HT1080 (cell line): Measurements from ENCODE around the gene ZNF277. TPM values are rescaled to one million over a fixed set of nuclear protein-coding genes. Genes with fewer than 3 reads are reported as not detected.
A peak's percentile ranks its signal among the peaks of the same experiment; 100 is the strongest.
"Not testable (repeated sequence)": the region's sequence is repeated elsewhere in the genome, so short reads cannot be mapped to it uniquely, and the experiment has no call there.

Experiments used
- DNase-seq: peaks from one replicate; pipeline ENCODE4 v3.0.0-alpha.2; 2015; ENCODE audit warnings: low read depth
- total RNA-seq: library from RNA; depleted of rRNA; stranded (reverse); fragments of >200 nt; shearing (Covaris generic); gene quantifications from 2 replicates; pipeline ENCODE4 v1.2.3, GENCODE V29; 2014

ZNF277 gene
- total RNA-seq, 1 experiment from 2014 or later: 11.9 TPM

DNA sequence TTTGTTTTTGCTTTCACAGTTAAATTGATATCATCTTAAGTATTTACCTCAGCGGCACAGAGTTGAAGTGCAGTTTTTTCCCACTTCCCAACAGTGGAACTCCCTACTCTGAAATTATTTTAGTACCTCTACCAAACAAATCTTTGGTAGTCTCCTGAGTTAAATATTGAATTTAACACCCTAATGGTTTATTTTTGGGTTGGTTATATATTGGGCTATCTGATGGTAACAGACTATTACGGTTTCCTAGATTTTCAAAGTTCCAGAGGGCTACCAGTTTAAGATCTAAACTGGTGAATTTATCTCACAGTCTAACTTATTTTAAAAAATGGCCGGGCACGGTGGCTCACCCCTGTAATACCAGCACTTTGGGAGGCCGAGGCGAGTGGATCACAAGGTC, 1.3 kb downstream of the ZNF277 start:
- no peak for DNase-seq

DNA sequence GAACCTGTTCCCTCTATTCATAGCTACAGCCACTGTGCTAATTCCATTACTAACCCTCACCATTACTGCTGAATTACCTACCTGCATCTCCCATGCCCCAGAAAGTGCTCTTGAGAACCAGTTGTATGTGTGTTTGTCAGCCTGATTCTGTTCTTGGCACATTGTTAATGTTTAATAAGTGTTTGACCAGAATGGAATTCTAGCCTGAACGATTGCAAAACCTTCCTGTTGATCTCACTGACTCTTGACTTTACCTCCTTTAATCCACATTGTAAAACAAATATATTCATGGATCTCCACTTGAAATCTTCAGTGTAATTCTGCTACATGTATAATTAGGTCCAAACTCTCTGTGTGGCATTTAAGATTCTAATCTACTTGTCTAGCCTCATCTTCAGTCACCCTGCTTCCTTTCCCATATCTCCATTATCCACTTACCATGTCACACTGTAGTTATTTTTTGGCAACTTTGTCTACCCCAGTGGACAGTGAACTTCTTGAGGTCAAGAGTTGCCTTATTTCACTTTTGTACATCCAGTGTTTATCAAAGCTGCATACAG, 4.9 kb downstream of the ZNF277 start:
- DNase-seq: no peak

DNA sequence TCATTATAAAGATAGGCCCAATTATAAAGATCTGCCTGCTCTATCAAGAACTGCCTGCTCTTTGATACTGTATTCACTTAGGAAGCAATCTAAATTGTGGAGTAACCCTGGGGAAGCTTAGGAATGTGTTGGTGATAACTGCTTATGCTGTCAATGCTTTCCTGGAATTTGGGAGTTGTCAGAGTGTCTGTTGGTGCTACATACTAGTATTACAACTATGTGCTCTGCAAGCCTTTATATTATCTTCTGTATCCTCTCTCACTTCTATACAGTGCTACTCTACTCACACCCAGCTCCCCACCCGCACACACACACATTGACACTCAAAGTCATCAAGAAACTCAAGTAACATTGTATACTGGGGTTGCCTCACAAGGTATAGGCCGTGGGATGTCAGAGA, 6.1 kb downstream of the ZNF277 start:
- DNase-seq: no peak

DNA sequence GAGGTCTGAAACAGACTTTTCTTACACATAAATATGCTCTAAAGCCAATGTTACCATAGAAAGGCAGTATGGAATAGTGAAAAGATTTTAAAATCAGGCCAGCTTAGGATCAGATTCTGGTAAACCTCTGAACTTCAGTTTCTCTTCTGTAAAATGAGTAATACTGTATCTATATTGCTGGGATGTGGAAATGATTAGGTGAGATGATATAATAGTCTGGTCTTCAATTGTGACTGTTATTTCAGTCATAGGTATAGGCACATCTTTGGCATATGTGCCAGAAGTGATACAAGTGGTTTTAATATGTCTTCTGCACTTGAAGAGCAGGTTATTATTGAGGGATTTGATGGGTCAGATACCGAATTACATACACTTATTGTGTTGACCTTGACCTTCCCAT, 7.2 kb downstream of the ZNF277 start:
- DNase-seq: no peak

DNA sequence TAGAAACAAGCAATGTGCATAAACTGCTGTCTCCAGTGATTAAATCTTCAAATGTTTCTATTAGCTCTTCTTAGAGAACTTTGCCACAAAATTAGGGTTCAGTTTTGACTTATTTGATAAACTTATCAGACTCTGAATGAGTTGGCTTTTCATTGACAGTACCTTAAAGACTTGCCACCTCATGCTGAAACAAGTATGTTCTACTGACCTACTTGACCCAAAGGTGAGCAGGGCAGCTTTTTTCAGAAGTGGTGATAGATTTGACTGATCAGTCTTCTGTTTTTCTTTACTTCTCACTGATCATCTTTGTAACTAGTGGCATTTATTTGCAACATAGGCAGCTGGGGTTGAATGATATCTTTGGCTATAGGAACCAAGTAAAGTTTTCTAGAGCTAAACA, 7.8 kb downstream of the ZNF277 start:
- DNase-seq: no peak

DNA sequence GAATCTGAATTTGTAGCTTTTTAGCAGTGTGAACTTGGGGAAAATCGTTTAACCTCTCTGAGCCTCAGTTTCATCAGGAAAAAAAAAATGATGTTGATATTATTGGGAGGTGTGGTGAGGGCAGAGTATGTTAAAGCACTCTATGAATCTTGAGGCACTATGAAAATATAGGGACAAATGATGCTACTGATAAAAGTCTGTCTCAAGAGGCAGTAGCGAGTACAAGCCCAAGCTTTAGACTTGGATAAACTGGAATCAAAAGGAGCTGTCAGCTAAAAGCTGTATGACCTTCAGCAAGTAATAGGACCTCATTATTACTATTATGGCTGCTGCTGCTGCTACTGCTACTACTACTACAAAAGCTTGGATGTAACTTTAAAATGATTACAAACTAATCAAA, 8.4 kb downstream of the ZNF277 start:
- DNase-seq: no peak

DNA sequence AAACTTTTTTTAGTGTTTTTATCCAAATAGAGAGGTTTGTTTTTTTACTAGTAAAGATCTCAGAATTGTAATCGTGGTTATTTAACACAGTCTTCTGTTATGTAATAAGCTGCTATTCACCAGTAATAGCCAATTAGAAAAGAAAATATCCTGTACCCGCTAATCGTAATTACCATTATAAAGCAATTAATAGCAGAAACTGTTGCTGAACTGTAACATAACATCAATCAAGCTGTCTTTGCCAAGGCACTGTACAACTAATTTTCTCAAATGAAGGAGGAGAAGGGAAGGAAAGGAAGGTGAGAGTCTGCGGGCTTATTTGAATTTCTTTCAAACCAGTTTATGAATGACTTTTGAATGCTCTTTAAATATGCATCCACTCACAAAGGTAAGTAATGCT, 9.3 kb downstream of the ZNF277 start:
- no peak for DNase-seq

DNA sequence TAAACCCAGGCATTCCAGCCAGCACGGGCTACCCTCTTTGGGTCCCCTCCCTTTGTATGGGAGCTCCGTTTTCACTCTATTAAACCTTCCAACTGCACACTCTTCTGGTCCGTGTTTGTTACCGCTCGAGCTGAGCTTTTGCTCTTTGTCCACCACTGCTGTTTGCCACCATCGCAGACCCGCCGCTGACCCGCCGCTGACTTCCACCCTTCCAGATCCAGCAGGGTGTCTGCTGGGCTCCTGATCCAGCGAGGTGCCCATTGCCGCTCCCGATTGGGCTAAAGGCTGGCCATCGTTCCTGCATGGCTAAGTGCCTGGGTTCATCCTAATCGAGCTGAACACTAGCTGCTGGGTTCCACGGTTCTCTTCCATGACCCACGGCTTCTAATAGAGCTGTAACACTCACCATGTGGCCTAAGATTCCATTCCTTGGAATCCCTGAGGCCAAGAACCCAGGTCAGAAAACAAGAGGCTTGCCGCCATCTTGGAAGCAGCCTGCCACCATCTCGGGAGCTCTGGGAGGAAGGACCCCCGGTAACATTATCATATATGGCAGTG, 14.5 kb downstream of the ZNF277 start:
- DNase-seq: no peak

DNA sequence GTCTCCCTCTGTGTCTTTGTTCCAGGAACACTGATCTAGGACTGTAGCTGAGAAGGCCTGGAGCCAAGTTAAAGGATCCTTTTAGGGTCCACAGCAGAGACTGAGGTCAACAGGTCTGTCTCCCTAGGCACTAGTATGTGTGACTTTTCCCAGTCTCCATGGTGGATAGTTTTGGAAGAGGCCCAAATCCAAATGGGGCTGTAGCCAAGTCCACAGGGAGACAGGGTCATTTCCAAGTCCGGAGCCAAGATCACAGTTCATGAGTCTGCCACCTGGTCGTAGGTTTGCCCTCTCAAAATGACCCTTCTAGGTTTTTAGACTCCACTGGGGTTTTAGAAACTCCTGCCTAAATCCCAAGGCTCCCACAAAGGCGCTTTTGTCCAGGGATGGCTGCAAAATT, 16.8 kb downstream of the ZNF277 start:
- no peak for DNase-seq

DNA sequence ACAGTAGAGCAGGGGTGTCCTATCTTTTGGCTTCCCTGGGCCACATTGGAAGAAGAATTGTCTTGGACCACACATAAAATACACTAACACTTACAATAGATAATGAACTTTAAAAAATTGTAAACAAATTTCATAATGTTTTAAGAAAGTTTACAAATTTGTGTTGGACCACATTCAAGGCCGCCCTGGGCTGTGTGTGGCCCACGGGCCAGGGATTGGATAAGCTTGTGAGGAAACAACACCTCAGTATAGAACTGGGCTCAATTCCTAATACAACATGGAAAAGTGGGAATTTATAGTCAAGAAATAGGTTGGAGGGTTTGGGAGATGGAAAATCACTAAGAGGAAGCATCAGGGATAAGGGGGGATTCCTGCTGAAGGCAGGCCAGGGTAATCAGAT, 17.7 kb downstream of the ZNF277 start:
- DNase-seq: no peak

DNA sequence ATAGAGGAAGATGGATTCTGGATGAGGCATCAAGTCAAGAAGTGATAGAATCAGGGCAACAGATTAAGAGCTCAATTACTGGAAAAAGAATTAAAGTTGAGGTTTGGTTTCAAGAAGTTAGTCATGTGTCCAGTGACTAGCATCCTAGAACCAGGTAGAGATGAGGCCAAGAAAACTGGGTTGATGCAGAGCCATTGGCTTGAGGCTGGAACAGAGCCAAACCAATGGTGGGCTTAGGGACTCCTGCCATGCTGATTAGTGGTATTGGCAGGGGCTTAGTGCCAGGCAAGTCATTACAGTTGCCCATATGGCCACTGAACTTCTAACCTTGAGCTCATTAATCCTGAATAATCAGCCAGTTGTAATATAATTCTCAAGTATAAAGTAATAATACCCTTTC, 18.5 kb downstream of the ZNF277 start:
- DNase-seq: no peak

DNA sequence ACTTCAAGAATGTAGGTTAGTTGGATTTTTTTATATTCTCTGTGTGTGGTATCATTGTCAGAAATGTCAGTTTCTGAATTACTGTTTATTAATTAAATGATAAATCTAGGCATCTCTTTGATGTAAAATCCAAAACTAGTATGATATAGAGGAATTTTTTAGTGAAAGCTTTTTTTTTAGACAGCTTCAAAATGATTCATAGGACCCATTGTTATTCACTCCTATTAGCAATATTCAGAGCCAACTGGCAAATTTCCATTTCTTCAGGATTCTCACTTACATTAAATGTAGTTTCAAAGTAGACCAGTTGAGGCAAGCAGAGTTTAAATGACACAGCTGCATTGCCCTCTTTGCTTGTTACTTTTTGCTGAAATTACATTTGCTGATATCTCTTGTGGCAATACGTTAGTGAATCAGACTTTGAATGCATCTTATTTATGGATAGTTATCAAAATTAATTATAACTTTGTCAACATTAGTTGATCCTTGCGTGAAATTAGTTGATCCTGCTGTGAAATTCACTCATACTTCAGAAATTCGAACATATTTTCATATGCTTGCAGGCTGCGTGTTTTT, 20.3 kb downstream of the ZNF277 start:
- DNase-seq: no peak

DNA sequence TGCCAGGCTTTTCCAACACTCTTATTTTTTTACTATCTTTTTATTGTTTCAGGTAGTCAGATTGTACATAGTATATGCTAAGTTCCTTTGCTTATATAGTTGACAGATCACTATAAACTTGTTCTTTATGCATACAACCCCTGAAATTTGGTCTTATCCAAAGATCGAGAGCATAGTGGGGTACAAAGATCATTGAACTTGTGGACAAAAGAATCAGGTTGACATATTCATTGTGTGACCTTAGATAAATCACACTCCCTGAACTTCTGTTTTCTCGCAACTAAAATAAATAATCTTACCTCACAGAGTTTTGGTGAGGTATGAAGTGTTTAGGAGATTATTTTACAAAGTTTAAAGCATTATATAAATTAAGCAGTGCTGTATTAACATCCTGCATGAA, 22.1 kb downstream of the ZNF277 start:
- no peak for DNase-seq

DNA sequence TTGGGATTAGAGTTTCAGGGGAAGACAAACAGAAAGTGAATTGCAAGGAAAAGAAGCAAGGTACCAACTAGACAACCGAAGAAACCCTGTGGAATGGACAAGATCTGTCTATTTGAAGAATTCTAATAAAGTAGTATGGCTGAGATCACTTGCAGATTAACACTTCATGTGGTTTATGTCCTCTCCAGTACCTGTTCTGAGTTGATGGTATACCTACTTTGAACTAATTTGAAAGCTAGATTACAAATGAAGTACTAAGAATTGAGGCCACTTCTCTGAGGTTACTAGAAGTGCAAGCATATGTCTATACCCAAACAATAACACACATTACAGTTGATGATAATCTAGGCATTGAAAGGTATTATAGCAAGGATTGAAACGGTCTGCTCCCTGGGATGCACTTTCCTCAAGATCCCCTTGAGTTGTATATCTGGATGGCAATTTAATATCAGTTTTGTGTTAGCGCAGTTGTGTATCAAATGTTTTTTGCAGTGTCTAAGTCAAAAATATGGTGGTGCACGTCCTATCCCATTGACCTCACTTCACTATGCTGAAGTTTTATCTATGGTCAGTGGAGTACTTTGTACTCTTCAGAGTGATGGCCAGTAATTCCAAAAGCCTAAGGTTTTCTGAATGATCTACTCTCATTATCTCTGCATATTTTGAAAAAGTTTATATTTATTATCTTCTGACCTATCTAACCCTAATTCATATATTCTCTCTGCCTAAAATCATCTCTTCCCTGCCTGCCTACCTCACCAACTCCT, 25.9 kb downstream of the ZNF277 start:
- no peak for DNase-seq

DNA sequence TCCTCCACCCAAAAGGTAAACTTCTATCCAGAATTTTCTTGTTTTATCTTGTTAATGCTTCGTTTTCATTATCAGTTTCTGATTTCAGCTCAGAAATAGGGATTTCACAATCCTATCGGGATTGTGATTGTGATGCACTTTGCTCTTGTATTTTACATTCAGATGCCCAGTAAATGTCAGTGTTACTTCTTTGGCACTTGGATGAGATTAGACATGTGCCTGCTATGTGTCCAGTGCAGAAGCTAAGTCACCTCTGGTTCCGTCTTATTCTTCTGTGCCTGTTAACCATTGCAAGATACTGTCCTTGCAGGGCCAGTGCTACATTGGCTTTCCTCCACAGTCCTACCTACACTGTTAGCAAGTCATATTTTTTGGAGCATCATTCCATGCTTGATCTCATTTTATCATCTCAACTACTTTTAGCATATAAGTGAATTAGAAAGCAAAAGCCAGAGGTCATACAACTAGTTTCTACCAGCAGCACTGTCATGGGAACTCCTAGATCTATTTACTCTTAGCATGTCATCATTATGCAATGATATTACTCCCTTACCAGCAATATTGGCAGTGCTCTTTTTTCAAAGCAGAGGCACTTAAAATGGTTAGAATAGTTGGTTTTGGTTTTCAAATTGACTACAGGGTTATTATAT, 26.7 kb downstream of the ZNF277 start:
- no peak for DNase-seq

DNA sequence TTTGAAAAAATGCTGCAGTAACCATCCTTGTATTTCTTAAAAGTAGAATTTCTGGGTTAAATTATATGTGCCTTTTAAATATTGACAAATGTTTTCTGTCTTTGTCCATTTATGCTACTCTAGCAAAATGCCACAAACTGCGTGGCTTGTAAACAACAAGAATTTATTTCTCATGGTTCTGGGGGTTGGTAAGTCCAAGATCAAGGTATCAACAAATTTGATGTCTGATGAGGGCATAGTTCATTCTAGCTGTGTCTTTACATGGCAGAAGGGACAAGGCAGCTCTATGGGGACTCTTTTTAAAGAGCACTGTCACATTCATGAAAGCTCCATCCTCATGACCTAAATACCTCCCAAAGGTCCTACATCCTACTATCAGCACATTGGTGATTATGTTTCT, 27.7 kb downstream of the ZNF277 start:
- no peak for DNase-seq

DNA sequence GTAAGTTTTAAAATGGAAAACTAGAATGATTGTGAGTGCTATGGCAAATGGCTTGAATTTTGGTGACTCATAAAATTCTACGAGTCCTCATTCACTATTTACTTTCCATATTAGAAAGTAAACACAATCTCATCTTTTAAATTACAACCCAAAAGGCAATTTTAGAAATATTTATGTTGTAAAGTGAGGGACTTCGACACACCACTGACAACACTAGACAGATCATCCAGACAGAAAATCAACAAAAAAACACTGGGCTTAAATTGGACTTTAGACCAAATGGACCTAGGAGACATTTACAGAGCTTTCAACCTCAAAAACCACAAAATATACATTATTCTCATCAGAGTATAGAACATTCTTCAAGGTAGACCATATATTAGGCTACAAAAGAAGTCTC, 30.1 kb downstream of the ZNF277 start:
- DNase-seq: no peak

DNA sequence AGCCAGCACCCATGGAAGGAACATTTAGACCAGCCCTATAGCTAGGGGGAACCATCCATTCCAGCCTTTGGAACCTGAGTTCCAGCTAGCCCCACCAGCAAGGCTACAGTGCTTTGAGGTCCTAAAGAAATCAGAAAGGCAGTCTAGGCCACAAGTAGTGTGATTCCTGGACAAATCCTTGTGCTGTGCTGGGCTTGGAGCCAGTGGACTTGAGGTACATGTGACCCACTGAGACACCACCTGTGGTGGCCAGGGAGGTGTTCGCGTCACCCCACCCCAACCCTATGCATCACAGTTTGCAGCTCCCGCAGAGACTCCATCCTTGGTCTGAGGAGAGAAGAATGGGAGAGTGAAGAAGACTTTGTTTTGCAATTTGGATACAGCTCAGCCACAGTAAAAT, 31.8 kb downstream of the ZNF277 start:
- no peak for DNase-seq

DNA sequence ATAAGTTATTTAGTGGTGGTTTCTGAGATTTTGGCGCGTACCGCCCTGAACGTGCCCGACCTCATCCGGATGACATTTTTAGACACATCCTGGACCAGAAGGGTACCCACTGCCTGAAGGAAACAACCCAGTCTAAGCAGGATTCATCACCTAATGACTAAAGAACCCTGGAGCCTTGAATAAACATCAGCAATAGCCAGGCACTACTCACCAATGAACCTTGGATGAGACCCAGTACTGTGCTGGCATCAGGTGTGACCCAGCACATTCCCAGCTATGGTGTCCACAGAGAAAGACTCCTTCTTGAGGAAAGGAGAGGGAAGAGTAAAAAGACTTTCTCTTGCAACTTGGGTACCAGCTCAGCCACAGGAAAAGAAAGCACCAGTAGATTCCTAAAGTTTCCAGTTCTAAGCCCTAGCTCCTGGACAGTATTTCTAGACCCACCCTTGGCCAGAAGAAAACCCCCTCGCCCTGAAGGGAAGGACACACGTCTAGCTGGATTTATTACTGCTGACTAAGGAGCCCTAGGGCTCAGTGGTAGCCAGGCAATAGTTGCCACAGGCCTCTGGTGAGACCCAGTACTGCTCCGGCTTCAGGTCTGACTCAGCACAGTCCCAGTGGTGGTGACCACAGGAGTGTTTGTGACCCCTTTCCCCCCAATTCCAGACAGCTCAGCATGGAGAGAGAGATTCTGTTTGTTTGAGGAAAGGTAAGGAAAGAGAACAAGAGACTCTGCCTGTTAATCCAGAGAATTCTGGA, 32.5 kb downstream of the ZNF277 start:
- peak; percentile 88 for DNase-seq

DNA sequence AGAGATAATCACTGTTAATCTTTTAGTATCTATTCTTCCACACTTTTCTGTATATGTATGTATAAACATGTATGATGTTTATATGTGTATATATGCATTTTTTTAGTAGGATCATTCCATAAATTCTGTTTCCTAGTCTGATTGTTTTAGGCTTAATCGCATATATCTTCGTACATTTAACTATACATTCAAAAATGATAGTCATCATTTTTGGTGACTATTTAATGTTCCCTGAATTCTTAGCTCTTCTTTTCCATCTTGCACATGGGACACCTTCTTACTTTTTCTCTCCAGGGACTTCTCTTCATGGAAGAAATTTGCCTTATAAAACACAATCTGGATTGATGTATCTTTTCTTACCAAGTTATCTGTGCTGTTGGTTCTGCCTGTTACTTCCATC, 42.1 kb downstream of the ZNF277 start:
- DNase-seq: no peak

DNA sequence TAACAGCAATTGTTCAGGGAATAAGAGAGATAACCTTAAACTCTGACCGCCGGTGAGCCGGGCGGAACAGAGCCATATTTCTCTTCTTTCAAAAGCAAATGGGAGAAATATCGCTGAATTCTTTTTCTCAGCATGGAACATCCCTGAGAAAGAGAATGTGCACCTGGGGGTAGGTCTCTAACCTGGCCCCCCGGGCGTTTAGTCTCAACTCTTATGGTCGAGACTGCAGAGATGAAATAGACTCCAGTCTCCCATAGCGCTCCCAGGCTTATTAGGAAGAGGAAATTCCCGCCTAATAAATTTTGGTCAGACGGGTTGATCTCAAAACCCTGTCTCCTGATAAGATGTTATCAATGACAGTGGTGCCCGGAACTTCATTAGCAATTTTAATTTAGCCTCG, 43.5 kb downstream of the ZNF277 start:
- not testable (repeated sequence) for DNase-seq

DNA sequence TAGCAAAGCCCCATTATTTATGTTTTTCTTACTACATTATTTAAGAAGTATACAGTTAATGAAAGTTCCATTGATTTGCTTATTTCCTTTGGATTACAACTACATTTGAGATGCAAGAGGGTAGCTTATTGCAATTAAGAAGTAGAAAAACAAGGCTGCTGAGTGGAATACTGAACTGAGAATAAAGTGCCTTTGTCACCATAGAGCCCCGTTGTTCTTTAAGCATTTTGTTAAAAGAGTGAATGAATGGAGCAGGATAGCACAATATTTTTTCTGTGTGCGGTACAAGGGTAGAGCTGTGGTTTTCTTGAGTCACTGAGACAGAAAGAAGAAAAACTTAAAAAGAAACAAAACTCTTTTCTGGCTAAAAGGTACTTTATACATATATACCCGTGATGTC, 45.6 kb downstream of the ZNF277 start:
- no peak for DNase-seq
